Measurements from ENCODE around the gene LMNB1.

- TF ChIP-seq POLR2A (IDR thresholded peaks at IDR 0.05) (no peak), CTCF (IDR thresholded peaks at IDR 0.05) (no peak), EP300 (IDR thresholded peaks at IDR 0.05) (no peak), POLR2AphosphoS5 (IDR thresholded peaks at IDR 0.05) (no peak)
These were observed 94.5 kb downstream of the LMNB1 start for GRCh38 chr5:126871441-126871840.

All from upper lobe of left lung (tissue), 4 donors.